B cell (primary cell): ENCODE data around the gene ATP9A. TPM values are rescaled to one million over a fixed set of nuclear protein-coding genes. Genes with fewer than 3 reads are reported as not detected.
"Not testable (repeated sequence)": the region's sequence is repeated elsewhere in the genome, so short reads cannot be mapped to it uniquely, and the experiment has no call there.

ENCODE experiments used
- ATAC-seq: fragments of 200-7000 bp; cut with Tn5 transposase; one replicate; pipeline ENCODE4 v1.10.0; 2021; ENCODE audit warnings: low read depth, mild to moderate bottlenecking, moderate number of reproducible peaks, moderate library complexity
- CTCF ChIA-PET: fragments of 350-600 bp; sonication (Branson Sonifier 250); formaldehyde crosslinking; loops from one replicate; lab custom pipeline; 2021; ENCODE audit warnings: antibody characterized with exemption, inconsistent platforms; lab: Charles Lee
- POLR2A ChIA-PET: fragments of 350-600 bp; sonication (Branson Sonifier 250); formaldehyde crosslinking; loops from one replicate; lab custom pipeline; 2021; ENCODE audit warnings: antibody characterized with exemption; lab: Charles Lee
- DNase-seq: peaks from one replicate; pipeline ENCODE4 v3.0.0; 2013
- H2AFZ ChIP-seq: 2 replicates; pipeline ENCODE4 v1.6.1; 2012; ENCODE audit warnings: mild to moderate bottlenecking, low read depth, low read length; ENCODE audit not compliant: insufficient read depth, poor library complexity, severe bottlenecking
- H3K27ac ChIP-seq, 2 donors: 1 replicate in 1 of 2; 2 replicates in 1 of 2; pipeline ENCODE4 v1.5.1; 2012 to 2013; ENCODE audit warnings: low read length in 2 of 2, mild to moderate bottlenecking in 2 of 2, moderate library complexity in 1 of 2
- H3K27me3 ChIP-seq, 4 experiments: fragments of 200-600 bp in 1 of 4; sonication (generic) in 1 of 4; replicated peaks in 1 of 4; 1 replicate in 2 of 4; 2 replicates in 2 of 4; pipeline versions ENCODE4 v1.6.1 to v1.7.0; 2013 to 2016; ENCODE audit warnings: low read length in 3 of 4, mild to moderate bottlenecking in 2 of 4, mixed read lengths in 1 of 4, moderate library complexity in 1 of 4; ENCODE audit not compliant: insufficient read depth in 4 of 4, control insufficient read depth in 3 of 4; ENCODE audit errors: control extremely low read depth in 1 of 4
- H3K36me3 ChIP-seq, 2 experiments: replicated peaks in 1 of 2; 1 replicate in 1 of 2; 2 replicates in 1 of 2; pipeline versions ENCODE4 v1.6.1 to v1.7.1; 2013; ENCODE audit warnings: low read length in 1 of 2; ENCODE audit not compliant: insufficient read depth in 2 of 2, control insufficient read depth in 1 of 2; ENCODE audit errors: control extremely low read depth in 1 of 2, extremely low read depth in 1 of 2
- H3K4me1 ChIP-seq, 2 donors: fragments of 200-600 bp in 1 of 2; sonication (generic) in 1 of 2; 1 replicate in 1 of 2; 2 replicates in 1 of 2; pipeline versions ENCODE4 v1.5.1 to v1.6.1; 2013 to 2017; ENCODE audit warnings: low read length in 2 of 2; ENCODE audit not compliant: control insufficient read depth in 2 of 2, insufficient read depth in 2 of 2
- H3K4me2 ChIP-seq: replicated peaks from 2 replicates; pipeline ENCODE3; 2012; ENCODE audit warnings: mild to moderate bottlenecking, low read depth, low read length; ENCODE audit not compliant: poor library complexity, severe bottlenecking
- H3K4me3 ChIP-seq, 5 experiments: fragments of 200-600 bp in 1 of 5; sonication (generic) in 1 of 5; 1 replicate in 3 of 5; 2 replicates in 2 of 5; pipeline versions ENCODE4 v1.5.1 to v1.7.0; 2011 to 2016; ENCODE audit warnings: low read length in 4 of 5, mild to moderate bottlenecking in 4 of 5, low read depth in 2 of 5, control low read depth in 1 of 5, moderate library complexity in 1 of 5; ENCODE audit not compliant: insufficient read depth in 1 of 5; ENCODE audit errors: control extremely low read depth in 1 of 5, extremely low read depth in 1 of 5
- H3K79me2 ChIP-seq: fragments of 200-600 bp; sonication (generic); one replicate; pipeline ENCODE4 v1.6.0; 2016; ENCODE audit warnings: low read length; ENCODE audit not compliant: control insufficient read depth, insufficient read depth
- H3K9ac ChIP-seq: fragments of 200-600 bp; sonication (generic); 2 replicates; pipeline ENCODE4 v1.6.1; 2017; ENCODE audit warnings: mild to moderate bottlenecking, low read length, moderate library complexity
- H3K9me3 ChIP-seq, 3 donors: one replicate each; pipeline versions ENCODE4 v1.6.1 to v1.7.1; 2013; ENCODE audit warnings: low read length in 2 of 3; ENCODE audit not compliant: control insufficient read depth in 2 of 3, insufficient read depth in 1 of 3; ENCODE audit errors: control extremely low read depth in 1 of 3
- H4K20me1 ChIP-seq: 2 replicates; pipeline ENCODE4 v1.6.0; 2012; ENCODE audit warnings: mild to moderate bottlenecking, low read length; ENCODE audit not compliant: insufficient read depth, control insufficient read depth, poor library complexity, severe bottlenecking
- H3K27ac Mint-ChIP-seq: one replicate; pipeline ENCODE4 v1.8.0; 2021; ENCODE audit warnings: mixed read lengths
- H3K27me3 Mint-ChIP-seq: one replicate; pipeline ENCODE4 v1.8.0; 2021; ENCODE audit warnings: mixed read lengths
- H3K4me1 Mint-ChIP-seq: one replicate; pipeline ENCODE4 v1.8.0; 2021; ENCODE audit warnings: mixed read lengths
- H3K4me3 Mint-ChIP-seq: one replicate; pipeline ENCODE4 v1.8.0; 2021; ENCODE audit warnings: mixed read lengths
- H3K9me3 Mint-ChIP-seq: one replicate; pipeline ENCODE4 v1.8.0; 2022; ENCODE audit warnings: mixed read lengths; ENCODE audit not compliant: insufficient read depth
- CTCF ChIP-seq: fragments of 200-600 bp; IDR thresholded peaks from one replicate; pipeline ENCODE4 v1.8.0; 2022; ENCODE audit warnings: antibody characterized with exemption, mild to moderate bottlenecking
- EZH2 ChIP-seq: IDR thresholded peaks from 2 replicates; pipeline ENCODE4 v1.6.1; 2012; ENCODE audit warnings: borderline replicate concordance, low read depth, mild to moderate bottlenecking, moderate library complexity, low read length; ENCODE audit not compliant: insufficient read depth, poor library complexity, severe bottlenecking
- whole genome bisulfite sequencing: methylation state at CpG from one replicate; pipeline ENCODE4 v1.1.5; 2013; ENCODE audit warnings: missing lambda C conversion rate; ENCODE audit not compliant: insufficient coverage; 5-methylcytosine and 5-hydroxymethylcytosine counted together
- intact Hi-C: fragments of 100-400 bp; cut with micrococcal nuclease; formaldehyde crosslinking; loops from one replicate; pipeline ENCODE4 v1.10.0; 2022
- polyA plus RNA-seq: library from polyadenylated mRNA; depleted of rRNA; stranded (reverse); fragments of >200 nt; gene quantifications from 2 replicates; pipeline ENCODE4 v1.2.3, GENCODE V29; 2012
- total RNA-seq, 2 donors: library from RNA; stranded (reverse); fragments of 120-200 nt in 1 of 2; gene quantifications; 1 replicate in 1 of 2; 2 replicates in 1 of 2; pipeline versions ENCODE4 v1.2.3 to v1.2.4, GENCODE V29; 2013 to 2022

Gene ATP9A
- total and polyA plus RNA-seq, 2 donors (not counting 1 experiment from before 2014, with no cell fraction given) = 0.13 to 0.22 TPM

DNA sequence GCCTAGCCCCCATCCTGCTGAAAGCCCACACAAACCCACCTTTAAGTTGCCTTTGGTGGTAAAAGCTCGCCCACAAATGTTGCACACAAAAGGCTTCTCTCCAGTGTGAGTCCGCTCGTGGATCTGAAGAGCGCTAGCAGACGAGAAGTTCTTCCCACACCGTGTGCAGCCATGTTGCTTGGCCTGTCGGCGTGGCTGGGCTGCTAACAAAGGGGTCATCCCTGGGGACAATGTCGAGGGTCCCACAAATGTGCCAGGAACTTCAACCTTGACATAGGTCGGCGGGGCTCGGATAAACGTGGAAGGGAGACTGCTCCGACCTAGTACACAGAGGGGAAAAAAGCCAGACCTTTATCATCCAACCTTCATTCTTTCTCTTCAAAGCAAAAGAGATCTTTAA, 20.6 kb upstream of the ATP9A start:
- H3K4me3 Mint-ChIP-seq = no peak overlapping the region
- Histone ChIP-seq H3K4me1 (no peaks in the 10 kb centered on the region), H2AFZ (no peak overlapping the region), H3K4me2 (no peak overlapping the region), H3K79me2 (no peaks in the 10 kb centered on the region), H3K9ac (no peak overlapping the region), H3K36me3 (no peaks in the 10 kb centered on the region), H3K27ac (no peak overlapping the region), H3K9me3 (no peaks in the 10 kb centered on the region), H3K4me3 (no peak overlapping the region), H4K20me1 (no peaks in the 10 kb centered on the region), H3K27me3 (no peaks in the 10 kb centered on the region)
- no peak for ATAC-seq
- H3K4me1 Mint-ChIP-seq = no peaks in the 10 kb centered on the region
- ChIA-PET POLR2A (no interaction called here), CTCF (interaction anchor here (0.6 kb wide), 1 partner anchor 116 kb away, joined by 3 read pairs; no protein-coding TSS in a partner anchor)
- TF ChIP-seq EZH2 = no peak
- no peak for TF ChIP-seq CTCF
- no peak overlapping the region for H3K27ac Mint-ChIP-seq
- H3K9me3 Mint-ChIP-seq = no peaks in the 10 kb centered on the region
- 91% methylated on average over 9 of the region's 14 CpGs for WGBS
- H3K27me3 Mint-ChIP-seq = peaks cover 5% of the 10 kb centered on the region
- DNase-seq = no peak
- intact Hi-C loops = no loop called here

GRCh38 chr20:51784299-51784698, 16.1 kb upstream of the ATP9A start:
- Mint-ChIP-seq H3K27me3 (peaks cover 3% of the 10 kb centered on the region), H3K4me3 (no peak overlapping the region), H3K4me1 (no peaks in the 10 kb centered on the region), H3K9me3 (no peaks in the 10 kb centered on the region), H3K27ac (no peak overlapping the region)
- H3K27ac ChIP-seq = no peak overlapping the region
- ChIA-PET POLR2A (no interaction called here), CTCF (no interaction called here)
- no peaks in the 10 kb centered on the region for H3K79me2 ChIP-seq
- no peak overlapping the region for H3K4me2 ChIP-seq
- no peaks in the 10 kb centered on the region for H3K4me1 ChIP-seq
- H3K36me3 ChIP-seq = no peaks in the 10 kb centered on the region
- H2AFZ ChIP-seq = no peak overlapping the region
- no peaks in the 10 kb centered on the region for H3K27me3 ChIP-seq
- no peak for ATAC-seq
- DNase-seq = no peak
- no peak overlapping the region for H3K9ac ChIP-seq
- TF ChIP-seq CTCF (no peak), EZH2 (no peak)
- no peaks in the 10 kb centered on the region for H4K20me1 ChIP-seq
- WGBS = 92% methylated on average over 11 of the region's 15 CpGs
- H3K4me3 ChIP-seq = no peak overlapping the region
- H3K9me3 ChIP-seq = peaks cover 0 to 5% (median 0%) of the 10 kb centered on the region in 3 donors
- intact Hi-C loops = no loop called here

- H3K27ac Mint-ChIP-seq, ATAC-seq: not testable (repeated sequence)
Measured at GRCh38 chr20:51778229-51778759, 10.1 kb upstream of the ATP9A start.

More at GRCh38 chr20:51778229-51778759, 10.1 kb upstream of the ATP9A start:
- H3K4me1 Mint-ChIP-seq, H3K4me2 ChIP-seq, H2AFZ ChIP-seq, POLR2A ChIA-PET, H4K20me1 ChIP-seq, H3K9ac ChIP-seq, CTCF ChIA-PET, H3K27me3 ChIP-seq, intact Hi-C loops, H3K27ac ChIP-seq, DNase-seq, H3K4me3 ChIP-seq, H3K4me1 ChIP-seq, H3K9me3 Mint-ChIP-seq, H3K79me2 ChIP-seq, H3K36me3 ChIP-seq, H3K4me3 Mint-ChIP-seq: not testable (repeated sequence)
- H3K27me3 Mint-ChIP-seq = peaks cover 17% of the 10 kb centered on the region
- no CpG with 5 or more reads among the region's 4 CpGs for WGBS
- peaks cover 0 to 12% (median 1%) of the 10 kb centered on the region in 3 donors for H3K9me3 ChIP-seq
